ENCODE measurements around the gene PLA2G3.

DNA sequence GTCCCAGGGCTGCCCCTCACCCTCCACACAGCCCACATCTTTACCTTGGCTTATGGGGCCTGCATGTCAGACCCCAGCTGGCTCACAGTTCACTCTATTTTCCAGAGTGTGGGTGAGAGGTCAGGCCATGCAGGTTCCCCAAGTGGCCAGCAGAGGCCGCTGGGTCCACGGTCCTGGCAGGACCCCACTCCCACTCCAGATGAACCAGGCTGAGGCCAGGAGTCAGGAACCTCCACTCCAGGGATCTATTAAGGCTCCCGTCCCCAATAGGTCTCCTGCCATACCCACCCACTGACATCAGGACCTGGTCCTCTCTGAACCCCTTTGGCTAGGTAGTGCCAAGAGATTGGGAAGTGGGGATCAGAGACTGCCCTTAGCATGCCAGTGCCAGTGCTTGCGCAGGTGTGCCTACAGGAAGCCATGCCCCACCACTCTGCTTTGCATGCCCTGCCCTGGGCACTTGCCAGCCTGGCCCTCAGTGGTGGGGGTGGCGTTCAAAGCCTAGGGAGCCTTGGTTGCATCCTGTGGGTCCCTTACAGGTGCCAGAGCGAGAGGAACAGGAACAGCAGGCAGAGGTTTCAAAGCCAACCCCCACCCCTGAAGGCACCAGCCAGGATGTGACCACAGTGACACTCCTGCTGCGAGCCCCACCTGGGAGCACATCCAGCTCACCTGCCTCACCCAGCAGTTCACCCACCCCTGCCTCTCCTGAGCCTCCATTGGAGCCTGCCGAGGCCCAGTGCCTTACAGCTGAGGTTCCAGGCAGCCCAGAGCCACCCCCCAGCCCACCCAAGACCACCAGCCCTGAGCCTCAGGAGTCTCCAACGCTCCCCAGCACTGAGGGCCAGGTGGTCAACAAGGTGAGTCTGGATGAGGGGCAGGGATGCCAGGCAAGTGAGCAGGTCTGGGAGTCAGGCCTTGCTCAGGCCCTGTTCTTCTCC, 50.9 kb downstream of the PLA2G3 start:
- TF ChIP-seq POLR2AphosphoS5 (IDR thresholded peaks at IDR 0.05; ENCODE audit: low read depth, low read length) (no peak), REST (IDR thresholded peaks at IDR 0.05; ENCODE audit: insufficient read depth in 1 of 2, low read depth in 2 of 2, low read length in 1 of 2) (no peak)
- TF ChIP-seq, protein P1, sequence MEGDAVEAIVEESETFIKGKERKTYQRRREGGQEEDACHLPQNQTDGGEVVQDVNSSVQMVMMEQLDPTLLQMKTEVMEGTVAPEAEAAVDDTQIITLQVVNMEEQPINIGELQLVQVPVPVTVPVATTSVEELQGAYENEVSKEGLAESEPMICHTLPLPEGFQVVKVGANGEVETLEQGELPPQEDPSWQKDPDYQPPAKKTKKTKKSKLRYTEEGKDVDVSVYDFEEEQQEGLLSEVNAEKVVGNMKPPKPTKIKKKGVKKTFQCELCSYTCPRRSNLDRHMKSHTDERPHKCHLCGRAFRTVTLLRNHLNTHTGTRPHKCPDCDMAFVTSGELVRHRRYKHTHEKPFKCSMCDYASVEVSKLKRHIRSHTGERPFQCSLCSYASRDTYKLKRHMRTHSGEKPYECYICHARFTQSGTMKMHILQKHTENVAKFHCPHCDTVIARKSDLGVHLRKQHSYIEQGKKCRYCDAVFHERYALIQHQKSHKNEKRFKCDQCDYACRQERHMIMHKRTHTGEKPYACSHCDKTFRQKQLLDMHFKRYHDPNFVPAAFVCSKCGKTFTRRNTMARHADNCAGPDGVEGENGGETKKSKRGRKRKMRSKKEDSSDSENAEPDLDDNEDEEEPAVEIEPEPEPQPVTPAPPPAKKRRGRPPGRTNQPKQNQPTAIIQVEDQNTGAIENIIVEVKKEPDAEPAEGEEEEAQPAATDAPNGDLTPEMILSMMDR (IDR thresholded peaks at IDR 0.05), result peak; percentile 83

All from Panc1 (cell line).